Epithelial cell of esophagus (primary cell): ENCODE results near the gene SEMA4D.

Experiments used
- DNase-seq: peaks from one replicate; pipeline ENCODE4 v3.0.0; 2010; ENCODE audit warnings: low read depth
- H3K4me3 ChIP-seq: 2 replicates; pipeline ENCODE4 v1.5.1; 2011; ENCODE audit warnings: mild to moderate bottlenecking, low read length, control low read depth
- CTCF ChIP-seq: IDR thresholded peaks from 2 replicates; pipeline ENCODE4 v1.5.1; 2011; ENCODE audit warnings: low read depth, mild to moderate bottlenecking, low read length, control low read depth, inconsistent platforms; ENCODE audit not compliant: insufficient read depth; ENCODE audit errors: missing control alignments

SEMA4D gene

GRCh38 chr9:89378541-89378940, 119.4 kb downstream of the SEMA4D start:
- H3K4me3 ChIP-seq, result no peak overlapping the region
- no peak for DNase-seq
- no peak for TF ChIP-seq CTCF

DNA sequence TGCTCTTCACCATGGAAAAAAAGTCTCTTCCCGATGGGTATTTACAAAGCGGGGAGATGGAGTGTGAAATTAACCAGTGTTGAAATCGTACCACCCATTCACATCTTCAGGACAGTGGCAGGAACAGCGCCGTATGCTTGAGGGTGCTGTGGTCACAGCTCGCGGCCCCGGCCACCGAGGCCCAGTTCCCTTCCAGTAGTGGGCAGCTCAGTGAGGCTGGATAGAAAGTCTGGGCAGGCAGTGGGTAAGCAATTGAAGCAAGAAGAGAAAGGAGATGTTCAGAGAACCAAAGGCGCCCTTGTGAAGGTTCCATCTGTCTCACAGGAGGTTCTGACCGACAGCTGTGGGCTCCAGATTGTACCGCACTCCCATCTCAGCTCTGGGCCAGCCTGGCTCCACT, 120.5 kb downstream of the SEMA4D start:
- H3K4me3 ChIP-seq, result no peak overlapping the region
- DNase-seq, result no peak
- TF ChIP-seq CTCF, result no peak

DNA sequence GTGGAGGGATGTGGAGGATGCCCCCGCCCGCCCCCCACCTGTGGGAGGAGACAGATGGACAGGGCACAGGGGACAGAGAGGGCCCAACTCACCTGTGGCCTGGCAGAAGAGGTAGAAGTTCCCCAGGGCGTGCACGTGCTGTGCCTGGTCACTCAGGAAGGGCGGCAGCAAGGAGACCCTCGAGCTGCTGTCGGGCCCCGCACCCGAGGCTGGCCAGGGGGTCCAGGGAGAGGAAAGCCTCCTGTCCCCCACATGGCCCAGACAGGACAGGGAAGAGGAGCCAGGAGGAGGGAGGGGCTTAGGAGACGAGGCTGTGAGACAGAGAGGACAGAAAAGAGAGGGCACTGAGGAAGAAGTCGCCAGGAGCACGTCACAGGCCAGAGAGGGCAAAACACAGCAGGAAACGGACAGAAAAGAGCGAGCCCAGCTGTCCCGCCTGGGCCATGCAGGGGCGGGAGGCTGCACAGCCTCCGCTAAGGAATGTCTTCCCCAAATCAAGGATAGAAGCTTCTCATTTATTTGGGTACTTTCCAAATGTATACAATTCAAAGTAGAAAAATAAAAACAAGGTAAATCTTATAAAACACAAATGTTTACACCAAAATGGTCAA, 121.1 kb downstream of the SEMA4D start:
- no peak for TF ChIP-seq CTCF
- DNase-seq, result no peak
- H3K4me3 ChIP-seq, result no peak overlapping the region

DNA sequence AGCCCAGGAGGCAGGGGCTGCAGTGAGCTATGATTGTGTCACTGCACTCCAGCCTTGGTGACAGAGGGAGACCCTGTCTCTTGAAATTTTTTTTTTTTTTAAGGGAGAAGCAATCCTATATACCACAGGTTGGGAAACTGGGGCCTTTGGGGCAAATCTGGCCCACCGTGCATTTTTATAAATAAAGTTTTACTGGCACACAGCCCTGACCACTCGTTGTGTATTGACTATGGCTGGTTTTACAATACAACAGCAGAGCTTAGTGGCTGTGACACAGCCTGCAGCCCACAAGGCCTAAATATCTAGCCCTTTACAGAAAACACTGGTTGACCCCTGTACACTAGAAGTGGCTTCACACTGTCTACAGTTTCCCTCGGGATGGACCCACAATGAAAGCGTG, 121.6 kb downstream of the SEMA4D start:
- DNase-seq, result no peak
- no peak overlapping the region for H3K4me3 ChIP-seq
- no peak for TF ChIP-seq CTCF

DNA sequence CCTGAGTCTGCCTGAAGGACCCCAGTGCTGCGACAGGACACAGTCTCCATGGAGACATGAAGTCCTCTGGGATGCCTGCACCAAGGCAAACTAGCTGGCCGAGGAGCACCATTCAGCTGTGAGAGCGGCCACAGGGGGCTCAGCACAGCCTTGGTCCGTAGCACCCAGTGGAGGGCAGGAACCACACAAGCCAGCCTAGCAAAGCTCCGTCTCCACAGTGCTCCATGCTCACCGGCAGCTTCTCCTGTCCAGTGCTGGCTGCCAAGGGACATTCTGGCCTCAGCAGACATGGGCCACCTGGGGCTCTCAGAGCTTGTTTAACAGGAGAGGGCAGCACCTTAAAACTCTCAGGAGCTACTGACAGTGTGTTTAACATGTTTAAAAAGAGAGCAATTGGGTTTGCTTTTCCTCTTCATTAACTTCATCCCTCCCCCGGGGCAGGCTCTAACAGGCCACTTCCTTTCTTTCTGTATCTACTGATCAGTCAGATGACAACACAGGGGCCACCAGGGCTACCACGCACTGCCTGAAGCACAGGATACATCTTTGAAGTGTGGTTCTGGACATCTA, 122.6 kb downstream of the SEMA4D start:
- no peak for TF ChIP-seq CTCF
- no peak overlapping the region for H3K4me3 ChIP-seq
- DNase-seq, result no peak

DNA sequence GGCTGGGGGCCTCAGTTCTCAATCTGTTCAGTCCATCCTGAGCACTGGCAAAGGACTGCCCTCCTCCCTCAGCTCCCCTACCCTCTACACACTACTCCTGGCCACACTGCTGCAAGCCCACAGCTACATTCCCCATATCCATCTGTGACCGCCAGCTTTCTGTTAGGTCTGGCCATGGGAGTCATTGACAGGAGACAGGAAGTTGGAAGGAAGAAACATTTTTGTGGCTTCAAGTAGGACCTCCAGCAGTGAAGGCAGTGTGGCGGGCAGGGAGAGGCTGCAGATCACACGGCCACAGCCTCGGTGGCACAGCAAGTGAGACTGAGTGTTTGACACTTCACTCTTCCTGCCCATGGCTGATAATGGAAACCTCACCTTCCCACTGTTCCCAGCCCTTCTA, 123.7 kb downstream of the SEMA4D start:
- no peak for DNase-seq
- no peak overlapping the region for H3K4me3 ChIP-seq
- no peak for TF ChIP-seq CTCF

DNA sequence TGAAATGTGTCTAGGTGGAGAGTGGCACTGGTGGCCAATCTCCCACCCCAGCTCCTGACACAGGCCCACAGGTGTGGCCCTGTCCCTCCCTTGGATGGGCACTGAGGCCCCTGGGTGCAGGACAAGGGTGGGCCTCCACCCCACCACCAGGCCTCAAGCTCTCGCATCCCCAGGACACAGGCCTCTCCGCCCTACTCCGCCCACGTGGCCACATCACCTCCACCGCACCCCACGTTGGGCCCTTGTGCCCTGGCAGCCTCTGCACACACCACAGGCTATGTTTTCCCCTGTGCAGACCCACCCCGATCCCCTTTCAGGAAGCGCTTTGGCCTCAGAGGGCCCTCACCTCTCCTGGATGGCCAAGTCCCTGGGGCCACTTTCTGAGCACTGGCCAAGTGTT, 124.9 kb downstream of the SEMA4D start:
- H3K4me3 ChIP-seq, result no peak overlapping the region
- no peak for TF ChIP-seq CTCF
- DNase-seq, result no peak
